MM.1S (cell line): ENCODE measurements around the gene EXTL1.

Source experiments
- EZH2 ChIP-seq: fragments of 300-600 bp; sonication (generic); optimal IDR thresholded peaks from 2 replicates; pipeline ENCODE3; 2017; ENCODE audit warnings: low read depth, mild to moderate bottlenecking, antibody characterized with exemption, low read length, mixed read lengths
- TF ChIP-seq, protein P1 (sequence below): fragments of 300-600 bp; sonication (generic); IDR thresholded peaks from 2 replicates; pipeline ENCODE4 v1.5.1; 2016; ENCODE audit warnings: antibody characterized with exemption, low read length, mixed read lengths

DNA sequence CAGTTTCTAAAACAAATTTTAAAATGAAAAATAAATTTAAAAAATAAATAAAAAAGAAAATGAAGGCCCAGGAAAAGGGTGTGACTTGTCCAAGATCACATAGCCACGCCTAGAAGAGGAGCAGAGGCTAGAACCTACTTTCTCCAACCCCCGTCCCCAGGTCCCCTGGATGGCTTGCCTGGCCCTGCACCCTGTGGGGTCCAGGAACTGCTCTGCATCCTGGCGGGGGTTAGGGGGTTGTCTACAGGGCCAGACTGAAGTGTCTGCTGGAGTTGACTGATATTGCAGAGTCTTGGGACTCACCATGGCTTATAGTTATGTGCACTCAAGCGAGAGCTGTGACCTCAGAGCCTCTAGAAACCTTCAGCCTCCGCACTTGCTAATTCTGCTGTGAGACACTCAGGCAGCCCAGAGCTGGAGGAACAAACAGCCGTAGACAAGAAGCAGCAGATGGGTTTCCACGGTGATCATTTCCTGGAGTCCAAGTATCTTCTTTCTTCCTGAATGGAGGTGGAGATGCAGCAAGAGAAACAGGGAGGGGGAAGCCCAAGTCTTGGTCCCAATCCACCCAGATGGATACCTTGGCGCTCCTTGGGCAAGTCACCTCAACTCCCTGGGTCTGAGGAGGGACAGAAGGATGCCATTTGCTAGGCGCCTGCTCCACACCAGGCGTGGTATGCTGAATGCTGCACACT lies 5.2 kb upstream of the EXTL1 start:
- TF ChIP-seq, protein P1, sequence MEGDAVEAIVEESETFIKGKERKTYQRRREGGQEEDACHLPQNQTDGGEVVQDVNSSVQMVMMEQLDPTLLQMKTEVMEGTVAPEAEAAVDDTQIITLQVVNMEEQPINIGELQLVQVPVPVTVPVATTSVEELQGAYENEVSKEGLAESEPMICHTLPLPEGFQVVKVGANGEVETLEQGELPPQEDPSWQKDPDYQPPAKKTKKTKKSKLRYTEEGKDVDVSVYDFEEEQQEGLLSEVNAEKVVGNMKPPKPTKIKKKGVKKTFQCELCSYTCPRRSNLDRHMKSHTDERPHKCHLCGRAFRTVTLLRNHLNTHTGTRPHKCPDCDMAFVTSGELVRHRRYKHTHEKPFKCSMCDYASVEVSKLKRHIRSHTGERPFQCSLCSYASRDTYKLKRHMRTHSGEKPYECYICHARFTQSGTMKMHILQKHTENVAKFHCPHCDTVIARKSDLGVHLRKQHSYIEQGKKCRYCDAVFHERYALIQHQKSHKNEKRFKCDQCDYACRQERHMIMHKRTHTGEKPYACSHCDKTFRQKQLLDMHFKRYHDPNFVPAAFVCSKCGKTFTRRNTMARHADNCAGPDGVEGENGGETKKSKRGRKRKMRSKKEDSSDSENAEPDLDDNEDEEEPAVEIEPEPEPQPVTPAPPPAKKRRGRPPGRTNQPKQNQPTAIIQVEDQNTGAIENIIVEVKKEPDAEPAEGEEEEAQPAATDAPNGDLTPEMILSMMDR, result no peak
- no peak for TF ChIP-seq EZH2
